A549 (cell line): ENCODE measurements around the gene LLPH. TPM values are rescaled to one million over a fixed set of nuclear protein-coding genes. Genes with fewer than 3 reads are reported as not detected.

Source experiments
- ATAC-seq, 2 experiments: fragments of 200-7000 bp in 1 of 2; fragments of >200 bp in 1 of 2; cut with Nextera tagmentation in 1 of 2; cut with Tn5 transposase in 1 of 2; 3 replicates each; pipeline versions ENCODE4 v1.8.0 to v1.9.1; 2018 to 2020; ENCODE audit warnings: mild to moderate bottlenecking in 1 of 2, moderate library complexity in 1 of 2
- CTCF ChIA-PET: fragments of 300-600 bp; sonication (Branson Sonifier 250); formaldehyde crosslinking; extraction: SDS; loops from one replicate; lab custom pipeline; 2021; ENCODE audit warnings: antibody characterized with exemption, inconsistent platforms; lab: Yijun Ruan, JAX
- POLR2A ChIA-PET: fragments of 350-600 bp; formaldehyde crosslinking; extraction: SDS; loops from one replicate; lab custom pipeline; 2021; ENCODE audit warnings: antibody characterized with exemption, inconsistent platforms; lab: Yijun Ruan, JAX
- DNase-seq, 2 experiments: peaks; one replicate each; pipeline versions ENCODE4 v3.0.0 to v3.0.0-alpha.2; 2011 to 2016; ENCODE audit warnings: low read depth in 1 of 2, low spot score in 1 of 2
- FAIRE-seq: peaks from 2 replicates; lab custom pipeline; 2011; peaks lifted over from hg19 to GRCh38; lab: Jason Lieb, UNC
- H3K27ac ChIP-seq, 2 experiments: fragments of >200 bp; sonication (Bioruptor Twin); formaldehyde crosslinking; 3 replicates each; pipeline ENCODE4 v1.5.1; 2016 to 2017
- H3K4me1 ChIP-seq: fragments of >200 bp; sonication (Bioruptor Twin); formaldehyde crosslinking; 3 replicates; pipeline ENCODE4 v1.6.1; 2016
- H3K4me2 ChIP-seq: fragments of >200 bp; sonication (Bioruptor Twin); formaldehyde crosslinking; 3 replicates; pipeline ENCODE4 v1.6.1; 2016
- H3K4me3 ChIP-seq: fragments of >200 bp; sonication (Bioruptor Twin); formaldehyde crosslinking; 3 replicates; pipeline ENCODE4 v1.5.1; 2016
- H3K9me3 ChIP-seq: fragments of >200 bp; sonication (Bioruptor Twin); formaldehyde crosslinking; 3 replicates; pipeline ENCODE4 v1.6.1; 2016
- BHLHE40 ChIP-seq: IDR thresholded peaks from 2 replicates; pipeline ENCODE4 v1.6.1; 2012; ENCODE audit warnings: low read depth, low read length, inconsistent platforms
- CBX2 ChIP-seq: fragments of 200-600 bp; sonication (generic); IDR thresholded peaks from 2 replicates; pipeline ENCODE4 v1.6.1; 2016; ENCODE audit warnings: low read depth, mild to moderate bottlenecking, borderline replicate concordance
- CBX8 ChIP-seq: fragments of 200-600 bp; sonication (generic); IDR thresholded peaks from 2 replicates; pipeline ENCODE4 v1.6.1; 2016
- CHD4 ChIP-seq: fragments of 200-600 bp; sonication (generic); IDR thresholded peaks from 2 replicates; pipeline ENCODE4 v1.6.1; 2016; ENCODE audit warnings: antibody characterized with exemption, mild to moderate bottlenecking, borderline replicate concordance
- ELK1 ChIP-seq: fragments of 150-350 bp; IDR thresholded peaks from 2 replicates; pipeline ENCODE4 v1.6.1; 2014; ENCODE audit warnings: low read depth, mild to moderate bottlenecking, low read length
- FOSB ChIP-seq: fragments of 250-450 bp; sonication (Bioruptor Pico); IDR thresholded peaks from 2 replicates; pipeline ENCODE4 v1.5.0; 2020; ENCODE audit warnings: mild to moderate bottlenecking, moderate library complexity
- FOXS1 ChIP-seq: fragments of 250-450 bp; sonication (Bioruptor Pico); IDR thresholded peaks from 2 replicates; pipeline ENCODE4 v1.5.0; 2020; ENCODE audit warnings: mild to moderate bottlenecking, moderate library complexity
- GATA3 ChIP-seq: IDR thresholded peaks from 2 replicates; pipeline ENCODE4 v1.6.1; 2012; ENCODE audit warnings: borderline replicate concordance
- HDAC2 ChIP-seq: fragments of 200-600 bp; sonication (generic); IDR thresholded peaks from 2 replicates; pipeline ENCODE4 v1.6.1; 2016
- HES2 ChIP-seq: fragments of >200 bp; sonication (Bioruptor Twin); formaldehyde crosslinking; IDR thresholded peaks from 2 replicates; pipeline ENCODE4 v1.6.1; 2016
- HOXB13 ChIP-seq: fragments of 250-450 bp; sonication (Bioruptor Pico); IDR thresholded peaks from 2 replicates; pipeline ENCODE4 v1.5.0; 2020; ENCODE audit warnings: low read depth, mild to moderate bottlenecking, moderate library complexity
- HOXB5 ChIP-seq: fragments of 250-450 bp; sonication (Bioruptor Pico); IDR thresholded peaks from 2 replicates; pipeline ENCODE4 v1.5.0; 2020; ENCODE audit warnings: mild to moderate bottlenecking, moderate library complexity
- JUN ChIP-seq, 2 experiments: fragments of >200 bp; sonication (Bioruptor Twin); formaldehyde crosslinking; IDR thresholded peaks; 2 replicates in 1 of 2; 3 replicates in 1 of 2; pipeline ENCODE4 v1.6.1; 2016 to 2017
- KDM1A ChIP-seq: fragments of 200-600 bp; sonication (generic); IDR thresholded peaks from 2 replicates; pipeline ENCODE4 v1.6.1; 2016; ENCODE audit warnings: low read depth, mild to moderate bottlenecking
- MYC ChIP-seq: IDR thresholded peaks from 2 replicates; pipeline ENCODE4 v1.6.1; 2012; ENCODE audit warnings: mild to moderate bottlenecking, inconsistent platforms, low read length, improper control_type of control experiment, borderline replicate concordance
- POLR2A ChIP-seq: IDR thresholded peaks from 2 replicates; pipeline ENCODE4 v1.6.1; 2012; ENCODE audit warnings: mild to moderate bottlenecking, low read length
- POLR2AphosphoS2 ChIP-seq: conservative IDR thresholded peaks from 2 replicates; pipeline ENCODE4 v1.6.1; 2012; ENCODE audit warnings: low read length, improper control_type of control experiment, inconsistent platforms
- RARB ChIP-seq: fragments of 250-450 bp; sonication (Bioruptor Pico); IDR thresholded peaks from 2 replicates; pipeline ENCODE4 v1.8.0; 2021; ENCODE audit warnings: mild to moderate bottlenecking, moderate library complexity
- REST ChIP-seq: fragments of 200-600 bp; sonication (generic); IDR thresholded peaks from 2 replicates; pipeline ENCODE4 v1.6.1; 2016; ENCODE audit warnings: antibody characterized with exemption, mild to moderate bottlenecking, moderate library complexity
- USF2 ChIP-seq: fragments of 450-650 bp; IDR thresholded peaks from 2 replicates; pipeline ENCODE4 v1.6.1; 2014; ENCODE audit warnings: antibody characterized with exemption
- ZFP36 ChIP-seq: fragments of 450-650 bp; IDR thresholded peaks from 2 replicates; pipeline ENCODE4 v1.6.1; 2014; ENCODE audit warnings: borderline replicate concordance; ENCODE audit not compliant: partially characterized antibody
- ZNF302 ChIP-seq: fragments of 250-450 bp; sonication (Bioruptor Pico); IDR thresholded peaks from 2 replicates; pipeline ENCODE4 v1.9.0; 2021; ENCODE audit warnings: inconsistent platforms, mild to moderate bottlenecking, moderate library complexity
- WGBS: methylation state at CpG from one replicate; pipeline ENCODE4 v1.1.6; 2017; ENCODE audit errors: missing lambda C conversion rate; 5-methylcytosine and 5-hydroxymethylcytosine counted together
- polyA plus RNA-seq, 4 experiments: library from polyadenylated mRNA; depleted of rRNA in 3 of 4; stranded (reverse); fragments of >200 nt; fragmentation: RNase III in 1 of 4; extraction: RNeasy Plus Mini Kit Qiagen cat#74134 plus additional on column Dnase treatment in 1 of 4; gene quantifications; 2 replicates in 3 of 4; 3 replicates in 1 of 4; pipeline ENCODE4 v1.2.3, GENCODE V29; 2011 to 2017

The LLPH gene
- polyA plus RNA-seq, 2 of the 4 experiments (the other 2 are of a cell fraction), result 32.4 to 54.5 TPM

GRCh38 chr12:66162701-66163100 lies 32.2 kb upstream of the LLPH start:
- no peak overlapping the region for H3K4me3 ChIP-seq
- no peak for DNase-seq
- peaks cover 12% of the 10 kb centered on the region for H3K9me3 ChIP-seq
- FAIRE-seq, result no peak
- no peaks in the 10 kb centered on the region for H3K4me1 ChIP-seq
- ATAC-seq, result no peak
- POLR2A ChIA-PET, result no interaction called here
- 98% methylated on average over 2 of the region's 2 CpGs for WGBS
- CTCF ChIA-PET, result no interaction called here
- no peak overlapping the region for H3K27ac ChIP-seq
- TF ChIP-seq HDAC2 (no peak), CBX2 (no peak), REST (no peak), MYC (no peak), ELK1 (no peak), HES2 (no peak), ZNF302 (CRISPR knock-in tag) (no peak), JUN (IDR thresholded peaks at IDR 0.05) (no peak), RARB (CRISPR knock-in tag) (no peak)
- no peak overlapping the region for H3K4me2 ChIP-seq

GRCh38 chr12:66160704-66161103 lies 30.2 kb upstream of the LLPH start:
- no peaks in the 10 kb centered on the region for H3K4me1 ChIP-seq
- no peak for DNase-seq
- ChIA-PET POLR2A (interaction anchor here (2.0 kb wide), 1 partner anchor 9 kb away, joined by 9 read pairs; the partner anchor contains the start of gene TMBIM4), CTCF (interaction anchor here (1.0 to 1.2 kb wide), 2 partner anchors 15 to 51 kb away, joined by 3 to 4 read pairs; no protein-coding TSS in a partner anchor)
- H3K27ac ChIP-seq, result no peak overlapping the region
- 96% methylated on average over 20 of the region's 28 CpGs for WGBS
- no peak for FAIRE-seq
- H3K4me2 ChIP-seq, result no peak overlapping the region
- H3K4me3 ChIP-seq, result no peak overlapping the region
- no peak for ATAC-seq
- TF ChIP-seq POLR2AphosphoS2, result no peak
- H3K9me3 ChIP-seq, result peaks cover 8% of the 10 kb centered on the region

GRCh38 chr12:66159123-66159522 lies 28.6 kb upstream of the LLPH start:
- Histone ChIP-seq H3K27ac (no peak overlapping the region), H3K4me2 (no peak overlapping the region), H3K9me3 (no peaks in the 10 kb centered on the region), H3K4me1 (no peaks in the 10 kb centered on the region), H3K4me3 (no peak overlapping the region)
- DNase-seq, result no peak
- ATAC-seq, result no peak
- FAIRE-seq, result no peak
- CTCF ChIA-PET, result interaction anchor here (1.5 to 2.6 kb wide), 3 partner anchors 10 to 126 kb away, joined by 3 to 16 read pairs (median 5); partner anchors contain the start of gene TMBIM4
- POLR2A ChIA-PET, result interaction anchor here (2.5 kb wide), 1 partner anchor 10 kb away, joined by 16 read pairs; the partner anchor contains the start of gene TMBIM4
- TF ChIP-seq FOSB (CRISPR knock-in tag), result no peak
- TF ChIP-seq POLR2A, result no peak
- TF ChIP-seq HDAC2, result no peak
- TF ChIP-seq ZNF302 (CRISPR knock-in tag), result no peak
- TF ChIP-seq CBX2, result no peak
- TF ChIP-seq ZFP36, result no peak
- TF ChIP-seq ELK1, result no peak
- no peak for TF ChIP-seq GATA3
- TF ChIP-seq USF2, result no peak
- no peak for TF ChIP-seq KDM1A
- no peak for TF ChIP-seq BHLHE40
- TF ChIP-seq REST, result no peak
- no peak for TF ChIP-seq CHD4
- no peak for TF ChIP-seq FOXS1 (CRISPR knock-in tag)
- TF ChIP-seq CBX8, result no peak
- no peak for TF ChIP-seq HOXB13
- no peak for TF ChIP-seq HOXB5 (CRISPR knock-in tag)
